Superior temporal gyrus (tissue), 1 donor: Measurements from ENCODE around the gene SMARCAD1.

Source experiments
- DNase-seq: peaks from one replicate; pipeline ENCODE4 v3.0.0-alpha.2; 2016; ENCODE audit errors: extremely low spot score

The SMARCAD1 gene

DNA sequence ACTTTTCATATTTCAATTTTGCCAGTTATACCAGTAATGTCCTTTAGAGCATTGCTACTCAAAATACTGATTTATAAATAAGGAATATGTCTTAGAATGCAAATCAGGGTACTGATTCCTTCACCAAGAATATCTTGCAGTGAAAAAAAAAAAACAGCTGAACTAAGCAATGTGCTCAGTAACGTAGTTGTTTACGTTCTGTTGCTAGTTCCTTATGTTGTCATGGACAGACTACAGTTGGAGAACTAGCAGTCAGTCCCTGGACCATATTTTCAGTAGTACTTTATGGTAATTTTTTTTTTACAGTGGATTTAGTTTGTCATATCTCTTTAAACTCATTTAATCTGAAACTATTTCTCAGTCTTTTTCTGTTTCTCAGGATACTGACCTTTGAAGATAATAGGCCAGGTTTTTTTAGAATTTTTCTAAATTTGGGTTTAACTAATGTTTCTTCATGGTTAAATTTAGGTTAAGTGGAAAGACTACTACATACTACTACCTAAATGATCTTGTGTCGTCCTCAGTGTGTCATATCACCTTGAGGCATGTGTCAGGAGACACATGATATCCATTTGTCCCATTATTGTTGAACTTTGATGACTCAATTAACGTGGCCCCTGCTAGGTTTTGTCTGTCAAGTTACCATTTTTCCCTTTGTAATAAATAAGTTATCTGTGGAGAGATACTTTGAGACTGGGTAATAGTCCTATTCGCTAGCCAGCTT lies 21.0 kb downstream of the SMARCAD1 start:
- DNase-seq: no peak

DNA sequence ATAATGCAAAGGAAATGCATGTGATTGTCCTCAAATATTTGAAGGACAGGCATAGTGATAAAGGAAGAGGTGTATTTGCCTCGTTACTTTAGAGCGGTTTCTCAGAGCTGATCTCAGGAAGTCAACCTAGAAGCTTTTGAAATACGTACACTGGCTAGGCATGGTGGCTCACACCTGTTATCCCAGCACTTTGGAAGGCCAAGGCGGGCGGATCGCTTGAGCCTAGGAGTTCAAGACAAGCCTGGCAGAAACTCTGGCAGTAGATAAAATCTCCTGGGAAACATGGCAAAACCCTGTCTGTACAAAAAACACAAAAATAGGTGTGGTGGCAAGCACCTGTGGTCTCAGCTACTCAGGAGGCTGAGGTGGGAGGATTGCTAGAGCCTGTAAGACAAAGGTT lies 24.9 kb downstream of the SMARCAD1 start:
- no peak for DNase-seq

DNA sequence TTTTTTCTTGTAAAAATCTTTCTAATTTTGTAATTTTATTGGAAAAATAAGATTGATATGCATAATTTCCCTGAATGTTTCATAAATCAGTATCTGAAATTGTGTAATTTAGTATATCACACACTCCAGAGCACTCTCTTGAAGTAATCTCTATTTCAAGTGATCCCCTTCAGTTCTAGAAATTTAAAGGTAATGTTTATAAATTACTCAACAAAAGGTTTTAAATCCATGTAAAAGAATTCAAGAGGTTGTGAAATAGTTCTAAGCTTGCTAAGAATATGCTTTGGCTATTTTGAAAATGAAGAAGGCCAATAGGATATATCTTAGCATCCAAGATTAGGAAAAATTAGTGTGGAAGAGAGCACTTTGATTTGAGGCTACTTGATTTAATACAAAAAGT lies 28.2 kb downstream of the SMARCAD1 start:
- DNase-seq: no peak

DNA sequence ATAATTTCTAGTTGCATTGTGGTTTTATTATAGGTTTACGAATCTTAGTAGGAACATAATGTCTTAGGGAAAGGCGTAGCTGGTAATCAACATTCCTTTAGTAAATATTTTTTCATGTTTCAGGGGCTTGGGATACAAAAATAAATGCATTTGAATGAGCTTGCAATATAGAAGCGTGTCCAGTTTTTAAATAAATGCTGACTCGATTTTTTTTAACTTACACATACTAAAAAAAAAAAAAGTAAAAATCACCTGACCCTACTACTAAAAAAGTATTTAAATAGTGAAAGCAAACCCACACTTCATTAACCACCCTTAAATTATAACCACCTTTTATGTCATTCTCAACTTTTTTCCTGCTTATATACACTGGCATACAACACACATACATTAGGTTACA lies 29.6 kb downstream of the SMARCAD1 start:
- no peak for DNase-seq

DNA sequence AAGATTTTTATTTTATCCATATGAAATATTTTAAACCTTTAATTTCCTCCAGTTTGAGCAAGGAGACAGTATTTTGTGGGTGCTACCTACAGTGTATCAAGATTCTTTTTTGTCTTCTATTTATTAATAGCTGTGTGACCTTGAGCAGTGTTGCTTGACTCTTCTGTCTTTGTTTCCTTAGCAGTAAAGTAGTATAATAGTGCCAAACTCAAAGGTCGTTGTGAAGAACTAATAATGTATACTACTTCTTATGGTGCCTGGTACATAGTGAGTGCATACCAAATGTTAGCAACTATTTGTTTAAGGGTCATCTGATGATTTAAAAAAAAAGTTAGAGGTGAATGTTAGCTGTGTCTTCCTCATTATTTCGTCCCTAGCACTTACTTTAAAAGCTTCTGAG lies 30.5 kb downstream of the SMARCAD1 start:
- no peak for DNase-seq

DNA sequence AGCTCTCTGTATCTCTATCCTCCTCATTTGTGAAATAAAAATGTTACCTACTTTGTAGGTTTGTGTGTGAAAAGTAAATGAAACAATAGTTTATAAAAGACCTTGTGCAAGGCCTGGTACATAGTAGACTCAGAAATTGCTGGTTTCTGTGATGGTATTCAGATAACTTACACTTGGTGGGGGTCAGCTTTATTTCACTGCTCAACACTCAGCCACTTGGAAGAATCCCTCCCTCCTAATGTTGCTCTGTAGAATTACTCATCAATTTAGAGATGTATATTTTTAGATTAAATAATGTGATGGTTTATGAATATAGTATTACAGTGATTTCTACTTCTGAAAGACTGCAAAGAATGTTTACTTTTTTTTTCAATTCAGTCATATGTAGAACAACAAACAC lies 32.7 kb downstream of the SMARCAD1 start:
- no peak for DNase-seq

DNA sequence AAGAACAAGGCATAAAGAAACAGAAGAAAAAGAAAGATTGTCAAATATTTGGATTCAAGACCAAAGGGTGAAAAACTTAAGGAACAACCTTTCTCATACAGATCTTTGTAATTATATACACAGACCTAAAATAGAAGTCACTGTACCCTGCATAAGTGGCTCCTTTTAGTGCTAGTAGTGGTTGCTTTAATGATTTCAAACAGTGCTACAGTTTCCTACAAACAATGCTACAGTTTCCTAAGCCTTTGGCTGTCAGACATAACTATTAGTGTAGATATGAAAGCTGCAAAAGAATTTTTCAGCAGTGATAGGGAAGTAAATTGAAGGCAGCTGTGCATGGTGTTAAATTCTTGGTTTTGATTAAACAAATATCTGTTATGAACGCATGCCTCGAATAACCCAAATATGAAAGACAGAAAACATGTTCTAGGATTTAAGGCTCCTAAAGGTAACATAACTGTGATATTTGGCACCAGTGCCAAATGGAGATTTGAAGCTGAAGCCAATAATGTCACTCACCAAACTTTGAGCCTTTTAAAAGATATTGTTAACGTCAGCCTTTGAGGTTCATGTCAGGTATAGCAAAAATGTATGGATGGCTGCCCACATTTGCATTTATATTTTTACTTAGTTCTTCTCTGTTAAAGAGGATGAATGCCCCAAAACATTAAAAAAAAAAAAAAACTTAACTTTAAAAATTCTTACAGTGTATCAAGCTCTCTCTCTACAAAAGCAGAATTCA lies 36.6 kb downstream of the SMARCAD1 start:
- no peak for DNase-seq

DNA sequence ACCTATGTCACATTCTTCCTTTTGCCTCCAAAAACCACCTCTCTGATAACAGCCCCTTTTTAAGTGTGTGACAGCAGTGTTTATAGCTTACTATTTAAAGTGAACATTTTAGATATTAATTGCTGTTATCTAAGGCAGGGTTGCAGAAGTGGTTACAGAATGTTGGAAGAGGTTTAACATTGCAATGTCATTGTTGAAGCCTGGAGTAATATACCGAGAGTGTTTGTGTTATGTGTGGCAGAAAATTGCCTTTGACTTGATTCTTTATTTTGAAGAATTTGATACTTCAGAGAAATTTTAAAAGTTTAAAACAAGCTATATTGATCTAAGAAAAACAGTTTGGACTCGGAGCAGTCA lies 37.1 kb downstream of the SMARCAD1 start:
- DNase-seq: no peak

DNA sequence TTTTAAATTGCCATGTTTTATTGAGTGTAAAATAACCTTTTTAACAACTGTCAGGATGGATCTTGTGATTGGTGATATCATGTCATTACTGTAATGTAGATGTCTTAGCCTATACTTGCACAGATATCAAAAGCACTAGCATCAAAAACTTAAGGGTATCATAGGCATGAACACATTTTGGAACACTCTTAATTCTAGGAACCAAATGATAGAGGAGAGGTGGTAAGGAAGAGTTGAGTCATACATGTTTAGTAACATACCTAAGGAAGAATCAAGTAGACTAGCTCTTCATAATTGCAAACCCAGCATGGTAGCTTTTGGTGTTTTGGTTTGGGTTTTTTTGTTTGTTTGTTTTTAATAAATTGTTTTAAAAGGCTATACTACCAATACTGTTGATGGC lies 43.4 kb downstream of the SMARCAD1 start:
- no peak for DNase-seq

DNA sequence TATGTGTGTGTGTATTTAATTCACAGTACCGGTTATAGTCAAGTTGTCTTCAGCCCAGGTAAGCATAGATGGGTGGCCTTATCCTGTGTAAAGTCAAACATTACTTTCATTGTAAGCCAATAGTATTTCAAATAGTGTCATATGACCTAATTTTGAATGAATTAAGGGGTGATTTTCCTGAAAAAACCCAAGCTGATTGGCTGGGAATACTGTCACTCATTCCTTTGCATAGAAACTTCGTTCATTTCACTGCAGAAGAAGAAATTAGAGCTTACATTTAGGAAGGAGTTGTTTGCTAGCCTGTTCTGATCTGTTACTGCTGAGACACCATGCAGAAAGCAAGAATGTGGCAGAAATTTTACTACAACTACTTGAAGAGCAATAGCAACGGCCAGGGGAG lies 45.4 kb downstream of the SMARCAD1 start:
- no peak for DNase-seq

DNA sequence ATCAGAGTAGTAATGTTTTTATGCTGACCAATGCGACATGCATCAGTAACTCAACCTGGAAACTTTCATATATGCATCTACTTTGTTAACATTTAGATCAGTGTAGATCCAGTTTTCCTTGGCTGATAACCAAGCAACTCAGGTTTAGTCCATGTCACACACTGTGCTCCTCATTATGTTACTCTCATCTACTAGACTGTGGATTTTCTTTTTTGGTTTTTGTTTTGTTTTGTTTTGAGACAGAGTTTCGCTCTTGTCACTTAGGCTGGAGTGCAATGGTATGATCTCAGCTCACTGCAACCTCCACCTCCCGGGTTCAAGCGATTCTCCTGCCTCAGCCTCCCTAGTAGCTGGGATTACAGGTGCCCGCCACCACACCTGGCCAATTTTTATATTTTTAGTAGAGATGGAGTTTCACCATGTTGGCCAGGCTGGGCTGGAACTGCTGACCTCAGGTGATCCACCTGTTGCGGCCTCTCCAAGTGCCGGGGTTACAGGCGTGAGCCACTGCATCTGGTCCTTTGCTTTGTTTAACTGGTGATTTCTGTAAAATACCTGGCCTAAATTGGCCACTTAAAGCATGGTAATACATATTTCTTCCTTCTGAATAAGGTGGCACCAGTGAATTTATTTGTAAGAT lies 48.6 kb downstream of the SMARCAD1 start:
- DNase-seq: no peak

DNA sequence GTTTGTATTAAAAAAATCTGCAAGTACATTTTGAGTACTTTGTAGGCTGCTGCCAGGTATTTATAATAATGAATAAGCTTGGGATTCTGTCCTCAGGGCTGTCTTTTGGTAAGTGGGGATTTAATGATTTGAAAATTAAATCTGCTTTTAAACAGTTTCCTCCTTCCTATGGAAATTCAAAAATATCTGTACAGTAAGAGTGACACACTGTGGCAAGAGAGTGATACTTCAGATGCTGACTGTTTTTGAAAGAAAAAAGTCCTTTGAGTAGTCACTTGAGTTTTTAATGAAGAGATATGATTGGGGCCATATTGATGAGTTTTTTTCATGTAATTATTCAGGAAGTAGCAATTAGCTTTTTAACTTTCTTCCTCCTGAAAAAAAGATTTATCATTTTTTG lies 49.2 kb downstream of the SMARCAD1 start:
- DNase-seq: no peak

DNA sequence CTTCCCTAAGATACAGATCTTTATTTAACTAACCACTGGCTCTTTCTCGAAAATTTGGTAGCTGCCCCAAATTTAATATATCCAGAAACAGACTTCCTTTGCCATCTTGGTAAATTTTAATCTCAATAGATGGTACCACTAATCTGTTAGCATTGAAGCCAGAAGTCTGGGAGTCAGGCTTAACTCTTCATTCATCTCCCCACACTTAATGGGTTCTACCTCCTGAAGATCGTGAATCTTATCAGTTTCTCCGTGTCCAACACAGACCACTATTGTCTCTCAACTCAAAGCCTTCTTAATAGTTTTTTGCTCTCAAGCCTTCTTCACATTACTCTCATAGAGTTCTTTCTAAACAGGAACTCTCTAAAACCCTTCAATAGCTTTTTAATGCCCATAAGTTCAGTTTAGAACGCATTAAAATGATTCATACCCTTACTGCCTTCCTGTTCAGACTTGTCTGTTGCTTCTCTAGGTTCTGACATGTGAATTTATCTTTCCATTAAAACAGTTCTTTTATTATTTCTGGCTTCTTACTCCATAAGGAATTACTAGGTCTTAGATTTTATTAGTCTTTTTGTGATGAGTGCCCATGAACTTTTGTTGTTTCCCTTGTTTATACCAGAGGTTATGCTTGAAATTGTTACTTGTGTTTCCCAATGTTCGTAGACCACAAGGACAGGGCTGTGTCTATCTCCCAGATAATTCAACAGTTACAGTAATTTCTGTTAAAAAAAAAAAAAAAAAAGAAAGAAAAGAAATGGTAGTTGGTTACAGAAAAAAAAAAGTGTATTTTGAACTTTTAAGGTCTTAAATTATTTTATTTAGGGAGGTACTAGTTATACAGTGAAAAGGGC lies 54.7 kb downstream of the SMARCAD1 start:
- no peak for DNase-seq

DNA sequence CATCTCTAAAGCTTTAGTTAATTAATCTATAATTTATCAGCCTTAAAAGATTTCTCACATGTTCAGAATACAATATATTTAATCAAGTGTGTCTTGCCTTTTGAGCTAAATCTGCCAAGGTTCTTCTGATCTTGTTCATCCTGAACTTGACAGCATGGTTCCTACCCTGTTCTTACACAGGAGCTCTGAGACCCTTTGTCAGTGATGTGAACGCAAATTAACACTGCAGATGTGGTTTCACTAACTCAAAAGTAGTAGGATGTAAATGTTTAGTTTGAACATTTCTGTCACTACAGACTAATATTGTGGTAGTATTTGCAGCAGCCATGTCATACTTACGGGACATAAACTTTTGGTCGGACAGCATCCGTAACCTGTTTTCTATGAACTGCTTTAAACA lies 59.4 kb downstream of the SMARCAD1 start:
- no peak for DNase-seq

DNA sequence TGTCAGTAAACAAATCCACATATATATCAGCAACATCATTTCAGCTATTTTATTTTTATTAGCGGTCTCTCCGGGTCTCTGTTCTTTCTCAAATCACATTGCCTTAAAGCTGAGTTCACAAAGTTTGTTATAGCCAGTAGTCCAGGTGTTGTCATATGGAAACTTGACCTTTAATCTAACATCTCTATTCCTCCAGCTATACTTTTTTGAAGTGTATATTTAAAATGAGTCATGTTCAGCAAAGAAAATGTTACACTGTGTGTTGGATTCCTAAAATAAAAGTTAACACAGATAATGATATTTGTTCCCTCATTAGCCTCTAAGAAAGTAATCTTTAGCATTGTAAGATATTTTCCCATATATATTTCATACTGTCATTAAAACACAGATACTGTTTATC lies 63.6 kb downstream of the SMARCAD1 start:
- DNase-seq: no peak

DNA sequence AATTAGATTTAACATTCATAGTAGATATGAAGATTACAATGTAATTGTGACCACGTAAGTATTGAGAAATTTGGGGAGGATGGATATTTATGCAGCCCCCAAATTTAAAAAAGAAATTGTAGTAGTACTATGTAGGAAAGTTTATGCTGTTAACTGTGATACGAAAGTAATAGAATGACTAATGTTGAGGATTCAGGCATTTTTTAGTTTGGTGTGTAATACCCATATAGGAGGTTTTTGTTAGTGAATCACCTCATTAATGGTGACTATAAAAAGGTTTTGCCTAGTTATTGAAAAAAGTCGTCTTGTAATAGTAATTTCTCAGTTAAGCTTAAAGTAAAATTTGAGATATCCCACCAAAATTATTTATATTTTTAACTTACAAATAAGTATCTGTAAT lies 67.2 kb downstream of the SMARCAD1 start:
- no peak for DNase-seq

DNA sequence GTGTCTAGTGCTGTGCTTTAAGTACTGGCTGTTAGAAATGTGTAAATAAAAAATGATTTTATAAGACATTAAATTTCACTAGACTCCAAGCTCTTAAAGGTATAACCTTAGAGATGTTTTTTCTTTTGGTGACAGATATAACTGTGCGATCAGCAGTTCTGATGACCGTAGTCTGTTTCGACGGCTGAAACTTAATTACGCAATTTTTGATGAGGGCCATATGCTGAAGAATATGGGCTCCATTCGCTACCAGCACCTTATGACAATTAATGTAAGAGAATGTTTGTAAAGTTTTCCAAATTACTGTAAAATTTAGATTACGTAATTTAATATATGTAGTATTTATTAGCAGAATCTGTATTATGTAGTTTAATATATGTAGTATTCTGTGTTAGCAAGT lies 68.5 kb downstream of the SMARCAD1 start:
- DNase-seq: no peak

DNA sequence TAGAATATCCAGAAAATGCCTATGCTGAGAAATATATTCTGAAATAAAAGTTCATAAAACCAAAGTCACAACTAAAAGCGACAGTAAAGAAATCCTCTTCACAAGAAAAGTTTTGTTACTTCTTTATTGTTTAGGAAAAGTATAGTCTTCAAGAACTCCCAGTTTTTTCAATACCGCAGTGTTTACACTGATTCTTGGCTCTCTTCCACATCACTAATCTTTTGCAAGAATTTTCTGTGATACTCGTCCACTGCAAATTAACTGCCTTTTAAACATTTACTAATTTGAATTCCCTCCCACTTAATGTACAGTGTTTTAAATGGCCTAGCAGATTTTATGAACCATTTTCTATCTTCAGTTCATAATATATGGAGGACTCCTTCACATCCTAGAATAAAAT lies 69.9 kb downstream of the SMARCAD1 start:
- no peak for DNase-seq

DNA sequence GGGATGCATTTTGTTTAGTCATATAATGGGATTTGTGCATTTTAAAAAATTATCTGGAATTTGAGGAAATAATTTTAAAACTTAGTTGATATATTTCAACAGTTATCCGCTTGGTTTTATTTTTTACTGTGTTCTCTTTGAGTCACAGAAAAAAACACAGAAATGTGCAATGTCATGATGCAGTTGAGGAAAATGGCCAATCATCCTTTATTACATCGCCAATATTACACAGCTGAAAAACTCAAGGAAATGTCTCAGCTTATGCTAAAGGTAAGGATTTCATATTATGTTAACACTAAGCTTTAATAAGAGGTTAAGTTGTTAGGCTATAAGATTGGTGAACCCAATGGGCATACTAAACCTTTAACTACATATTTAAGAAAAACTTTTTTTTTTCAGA lies 71.1 kb downstream of the SMARCAD1 start:
- DNase-seq: no peak

DNA sequence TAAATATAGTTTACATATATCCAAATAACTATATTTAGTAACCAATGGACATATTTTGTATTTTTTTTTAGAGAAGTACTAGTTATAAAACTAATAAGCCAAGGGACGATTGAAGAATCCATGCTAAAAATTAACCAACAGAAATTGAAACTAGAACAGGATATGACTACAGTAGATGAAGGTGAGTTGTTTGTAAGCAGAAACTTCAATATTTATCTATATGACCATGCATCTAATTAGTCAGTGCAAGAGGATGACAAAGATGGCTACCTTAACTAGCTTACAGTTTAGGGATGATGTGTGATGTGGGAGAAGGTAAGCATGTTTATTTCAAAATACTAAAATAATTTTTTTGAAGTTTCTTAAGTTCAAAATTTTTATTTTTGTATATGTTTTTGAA lies 77.2 kb downstream of the SMARCAD1 start:
- no peak for DNase-seq

DNA sequence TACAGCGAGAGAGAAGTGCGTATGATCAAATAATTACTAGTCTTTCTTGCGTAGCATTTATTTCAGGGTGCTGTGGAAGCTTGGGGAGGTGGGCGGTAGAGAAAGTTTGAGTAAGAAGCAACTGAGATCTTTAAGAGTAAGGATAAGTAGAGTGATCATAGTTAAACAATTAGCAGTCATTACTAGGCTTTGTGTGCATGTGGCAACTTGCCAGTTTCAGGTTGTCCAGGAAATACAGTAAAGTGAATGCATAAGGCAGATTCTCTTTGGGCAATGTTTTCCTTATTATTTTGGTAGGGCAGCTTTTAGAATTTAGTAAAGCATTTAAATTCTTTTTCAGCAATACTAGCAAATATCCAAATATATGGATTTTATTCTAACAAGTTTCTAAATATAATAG lies 78.0 kb downstream of the SMARCAD1 start:
- DNase-seq: no peak

DNA sequence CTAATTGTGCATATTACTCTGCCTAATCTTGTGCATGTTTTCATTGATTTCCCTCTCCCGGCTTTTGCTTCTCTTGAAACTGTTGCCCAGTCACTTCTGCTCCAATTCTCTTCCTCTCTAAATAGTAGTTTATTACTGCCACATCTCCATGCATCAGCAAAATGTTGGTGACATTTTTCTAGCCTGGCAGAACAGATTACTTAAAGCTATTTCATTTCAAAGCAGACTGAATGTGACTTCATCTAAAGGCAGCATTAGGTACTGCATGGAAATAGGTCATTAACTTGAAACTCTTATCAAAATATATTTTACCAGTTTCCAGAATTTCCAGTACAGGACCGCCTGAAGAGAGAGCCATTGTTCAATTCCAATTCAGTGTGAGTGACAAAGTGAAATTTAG lies 82.6 kb downstream of the SMARCAD1 start:
- DNase-seq: no peak
